ENCODE measurements around the gene MCM5.
"Not testable (repeated sequence)": the region's sequence is repeated elsewhere in the genome, so short reads cannot be mapped to it uniquely, and the experiment has no call there.

DNA sequence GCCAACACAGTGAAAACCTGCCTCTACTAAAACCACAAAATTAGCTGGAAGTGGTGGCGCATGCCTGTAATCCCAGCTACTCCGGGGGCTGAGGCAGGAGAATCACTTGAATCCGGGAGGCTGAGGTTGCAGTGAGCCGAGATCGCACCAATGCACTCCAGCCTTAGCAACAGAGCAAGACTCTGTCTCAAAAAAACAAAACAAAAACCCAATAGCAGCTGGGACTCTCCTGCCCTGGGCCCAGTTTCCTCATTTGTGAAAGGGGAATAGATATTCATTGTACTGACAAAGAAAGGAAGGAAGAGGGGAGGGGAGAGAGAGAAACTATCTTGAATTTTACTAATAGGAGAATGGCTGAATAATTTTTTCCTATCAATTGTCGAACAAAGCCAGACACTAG lies 3.3 kb upstream of the MCM5 start:
- TF ChIP-seq EP300 (IDR thresholded peaks at IDR 0.05; ENCODE audit: low read depth); POLR2AphosphoS5 (IDR thresholded peaks at IDR 0.05): not testable (repeated sequence)
- TF ChIP-seq, protein P1, sequence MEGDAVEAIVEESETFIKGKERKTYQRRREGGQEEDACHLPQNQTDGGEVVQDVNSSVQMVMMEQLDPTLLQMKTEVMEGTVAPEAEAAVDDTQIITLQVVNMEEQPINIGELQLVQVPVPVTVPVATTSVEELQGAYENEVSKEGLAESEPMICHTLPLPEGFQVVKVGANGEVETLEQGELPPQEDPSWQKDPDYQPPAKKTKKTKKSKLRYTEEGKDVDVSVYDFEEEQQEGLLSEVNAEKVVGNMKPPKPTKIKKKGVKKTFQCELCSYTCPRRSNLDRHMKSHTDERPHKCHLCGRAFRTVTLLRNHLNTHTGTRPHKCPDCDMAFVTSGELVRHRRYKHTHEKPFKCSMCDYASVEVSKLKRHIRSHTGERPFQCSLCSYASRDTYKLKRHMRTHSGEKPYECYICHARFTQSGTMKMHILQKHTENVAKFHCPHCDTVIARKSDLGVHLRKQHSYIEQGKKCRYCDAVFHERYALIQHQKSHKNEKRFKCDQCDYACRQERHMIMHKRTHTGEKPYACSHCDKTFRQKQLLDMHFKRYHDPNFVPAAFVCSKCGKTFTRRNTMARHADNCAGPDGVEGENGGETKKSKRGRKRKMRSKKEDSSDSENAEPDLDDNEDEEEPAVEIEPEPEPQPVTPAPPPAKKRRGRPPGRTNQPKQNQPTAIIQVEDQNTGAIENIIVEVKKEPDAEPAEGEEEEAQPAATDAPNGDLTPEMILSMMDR (IDR thresholded peaks at IDR 0.05): not testable (repeated sequence)

Measured in transverse colon (tissue), 4 donors.